A549 (cell line): ENCODE results near the gene TIGD1. TPM values are rescaled to one million over a fixed set of nuclear protein-coding genes. Genes with fewer than 3 reads are reported as not detected.

ENCODE experiments used
- ATAC-seq, 2 experiments: fragments of 200-7000 bp in 1 of 2; fragments of >200 bp in 1 of 2; cut with Nextera tagmentation in 1 of 2; cut with Tn5 transposase in 1 of 2; 3 replicates each; pipeline versions ENCODE4 v1.8.0 to v1.9.1; 2018 to 2020; ENCODE audit warnings: mild to moderate bottlenecking in 1 of 2, moderate library complexity in 1 of 2
- CTCF ChIA-PET: fragments of 300-600 bp; sonication (Branson Sonifier 250); formaldehyde crosslinking; extraction: SDS; loops from one replicate; lab custom pipeline; 2021; ENCODE audit warnings: antibody characterized with exemption, inconsistent platforms; lab: Yijun Ruan, JAX
- POLR2A ChIA-PET: fragments of 350-600 bp; formaldehyde crosslinking; extraction: SDS; loops from one replicate; lab custom pipeline; 2021; ENCODE audit warnings: antibody characterized with exemption, inconsistent platforms; lab: Yijun Ruan, JAX
- DNase-seq, 2 experiments: peaks; one replicate each; pipeline versions ENCODE4 v3.0.0 to v3.0.0-alpha.2; 2011 to 2016; ENCODE audit warnings: low read depth in 1 of 2, low spot score in 1 of 2
- FAIRE-seq: peaks from 2 replicates; lab custom pipeline; 2011; peaks lifted over from hg19 to GRCh38; lab: Jason Lieb, UNC
- H3K27ac ChIP-seq, 2 experiments: fragments of >200 bp; sonication (Bioruptor Twin); formaldehyde crosslinking; 3 replicates each; pipeline ENCODE4 v1.5.1; 2016 to 2017
- H3K4me1 ChIP-seq: fragments of >200 bp; sonication (Bioruptor Twin); formaldehyde crosslinking; 3 replicates; pipeline ENCODE4 v1.6.1; 2016
- H3K4me2 ChIP-seq: fragments of >200 bp; sonication (Bioruptor Twin); formaldehyde crosslinking; 3 replicates; pipeline ENCODE4 v1.6.1; 2016
- H3K4me3 ChIP-seq: fragments of >200 bp; sonication (Bioruptor Twin); formaldehyde crosslinking; 3 replicates; pipeline ENCODE4 v1.5.1; 2016
- H3K9me3 ChIP-seq: fragments of >200 bp; sonication (Bioruptor Twin); formaldehyde crosslinking; 3 replicates; pipeline ENCODE4 v1.6.1; 2016
- CBX8 ChIP-seq: fragments of 200-600 bp; sonication (generic); IDR thresholded peaks from 2 replicates; pipeline ENCODE4 v1.6.1; 2016
- CHD2 ChIP-seq: fragments of 150-350 bp; IDR thresholded peaks from 2 replicates; pipeline ENCODE4 v1.6.1; 2014; ENCODE audit warnings: low read length; ENCODE audit not compliant: partially characterized antibody
- CHD4 ChIP-seq: fragments of 200-600 bp; sonication (generic); IDR thresholded peaks from 2 replicates; pipeline ENCODE4 v1.6.1; 2016; ENCODE audit warnings: antibody characterized with exemption, mild to moderate bottlenecking, borderline replicate concordance
- EHF ChIP-seq: fragments of 250-450 bp; sonication (Bioruptor Pico); IDR thresholded peaks from 2 replicates; pipeline ENCODE4 v1.5.0; 2020; ENCODE audit warnings: mild to moderate bottlenecking
- EHMT2 ChIP-seq: fragments of 200-600 bp; sonication (generic); IDR thresholded peaks from 2 replicates; pipeline ENCODE4 v1.6.1; 2016; ENCODE audit warnings: antibody characterized with exemption, low read depth, mild to moderate bottlenecking, moderate library complexity
- ESRRA ChIP-seq: fragments of 150-350 bp; IDR thresholded peaks from 2 replicates; pipeline ENCODE4 v1.6.1; 2014; ENCODE audit warnings: mild to moderate bottlenecking, low read length, borderline replicate concordance
- HDAC2 ChIP-seq: fragments of 200-600 bp; sonication (generic); IDR thresholded peaks from 2 replicates; pipeline ENCODE4 v1.6.1; 2016
- HOXB5 ChIP-seq: fragments of 250-450 bp; sonication (Bioruptor Pico); IDR thresholded peaks from 2 replicates; pipeline ENCODE4 v1.5.0; 2020; ENCODE audit warnings: mild to moderate bottlenecking, moderate library complexity
- JUN ChIP-seq, 2 experiments: fragments of >200 bp; sonication (Bioruptor Twin); formaldehyde crosslinking; IDR thresholded peaks; 2 replicates in 1 of 2; 3 replicates in 1 of 2; pipeline ENCODE4 v1.6.1; 2016 to 2017
- JUNB ChIP-seq: fragments of >200 bp; sonication (Bioruptor Twin); formaldehyde crosslinking; IDR thresholded peaks from 2 replicates; pipeline ENCODE4 v1.6.1; 2016
- KDM1A ChIP-seq: fragments of 200-600 bp; sonication (generic); IDR thresholded peaks from 2 replicates; pipeline ENCODE4 v1.6.1; 2016; ENCODE audit warnings: low read depth, mild to moderate bottlenecking
- KDM5A ChIP-seq: fragments of 200-600 bp; sonication (generic); IDR thresholded peaks from 2 replicates; pipeline ENCODE4 v1.6.1; 2016; ENCODE audit warnings: antibody characterized with exemption, mild to moderate bottlenecking
- MAFK ChIP-seq: fragments of 450-650 bp; IDR thresholded peaks from 2 replicates; pipeline ENCODE4 v1.6.1; 2014; ENCODE audit not compliant: partially characterized antibody
- NFE2L2 ChIP-seq: fragments of 150-350 bp; conservative IDR thresholded peaks from 2 replicates; pipeline ENCODE4 v1.6.1; 2014; ENCODE audit warnings: low read length
- NR3C1 ChIP-seq: fragments of >200 bp; sonication (Bioruptor Twin); formaldehyde crosslinking; IDR thresholded peaks from 3 replicates; pipeline ENCODE4 v1.6.1; 2017
- POLR2A ChIP-seq: IDR thresholded peaks from 2 replicates; pipeline ENCODE4 v1.6.1; 2012; ENCODE audit warnings: mild to moderate bottlenecking, low read length
- RARB ChIP-seq: fragments of 250-450 bp; sonication (Bioruptor Pico); IDR thresholded peaks from 2 replicates; pipeline ENCODE4 v1.8.0; 2021; ENCODE audit warnings: mild to moderate bottlenecking, moderate library complexity
- RFX5 ChIP-seq: fragments of 450-650 bp; IDR thresholded peaks from 2 replicates; pipeline ENCODE4 v1.7.1; 2014; ENCODE audit warnings: antibody characterized with exemption, mild to moderate bottlenecking, moderate library complexity
- RNF2 ChIP-seq: fragments of 200-600 bp; sonication (generic); IDR thresholded peaks from 2 replicates; pipeline ENCODE4 v1.6.1; 2016; ENCODE audit warnings: low read depth, mild to moderate bottlenecking, antibody characterized with exemption, moderate library complexity, borderline replicate concordance
- SMC3 ChIP-seq: fragments of >200 bp; sonication (Bioruptor Twin); formaldehyde crosslinking; IDR thresholded peaks from 3 replicates; pipeline ENCODE4 v1.6.1; 2018; ENCODE audit warnings: inconsistent platforms
- SREBF2 ChIP-seq: fragments of 450-650 bp; IDR thresholded peaks from 2 replicates; pipeline ENCODE4 v1.6.1; 2014; ENCODE audit warnings: mild to moderate bottlenecking, moderate library complexity
- TFCP2L1 ChIP-seq: fragments of 250-450 bp; sonication (Bioruptor Pico); IDR thresholded peaks from 2 replicates; pipeline ENCODE4 v1.5.0; 2021; ENCODE audit warnings: mild to moderate bottlenecking
- TP53 ChIP-seq: fragments of 250-450 bp; sonication (Bioruptor Pico); IDR thresholded peaks from 2 replicates; pipeline ENCODE4 v1.5.0; 2021; ENCODE audit warnings: mild to moderate bottlenecking, moderate library complexity
- WGBS: methylation state at CpG from one replicate; pipeline ENCODE4 v1.1.6; 2017; ENCODE audit errors: missing lambda C conversion rate; 5-methylcytosine and 5-hydroxymethylcytosine counted together
- polyA plus RNA-seq, 4 experiments: library from polyadenylated mRNA; depleted of rRNA in 3 of 4; stranded (reverse); fragments of >200 nt; fragmentation: RNase III in 1 of 4; extraction: RNeasy Plus Mini Kit Qiagen cat#74134 plus additional on column Dnase treatment in 1 of 4; gene quantifications; 2 replicates in 3 of 4; 3 replicates in 1 of 4; pipeline ENCODE4 v1.2.3, GENCODE V29; 2011 to 2017
- TF ChIP-seq, protein P1 (sequence below): fragments of >200 bp; sonication (Bioruptor Twin); formaldehyde crosslinking; IDR thresholded peaks from 3 replicates; pipeline ENCODE4 v1.6.1; 2016
- TF ChIP-seq, protein P2 (sequence below): IDR thresholded peaks from 2 replicates; pipeline ENCODE4 v1.6.1; 2012; ENCODE audit warnings: low read depth, borderline replicate concordance
- TF ChIP-seq, protein P3 (sequence below): fragments of 250-450 bp; sonication (Bioruptor Pico); IDR thresholded peaks from 2 replicates; pipeline ENCODE4 v1.5.0; 2021; ENCODE audit warnings: mild to moderate bottlenecking, moderate library complexity, borderline replicate concordance
- TF ChIP-seq, protein P4 (sequence below): fragments of >200 bp; sonication (Bioruptor Twin); formaldehyde crosslinking; IDR thresholded peaks from 2 replicates; pipeline ENCODE4 v1.6.1; 2016
- TF ChIP-seq, protein P5 (sequence below): IDR thresholded peaks from 2 replicates; pipeline ENCODE4 v1.6.1; 2012
- TF ChIP-seq, protein P6 (sequence below): fragments of 250-450 bp; sonication (Bioruptor Pico); IDR thresholded peaks from 2 replicates; pipeline ENCODE4 v1.5.0; 2020; ENCODE audit warnings: low read depth, mild to moderate bottlenecking, moderate library complexity

Gene TIGD1
- polyA plus RNA-seq, 2 of the 4 experiments (the other 2 are of a cell fraction): 5.7 to 10.5 TPM

DNA sequence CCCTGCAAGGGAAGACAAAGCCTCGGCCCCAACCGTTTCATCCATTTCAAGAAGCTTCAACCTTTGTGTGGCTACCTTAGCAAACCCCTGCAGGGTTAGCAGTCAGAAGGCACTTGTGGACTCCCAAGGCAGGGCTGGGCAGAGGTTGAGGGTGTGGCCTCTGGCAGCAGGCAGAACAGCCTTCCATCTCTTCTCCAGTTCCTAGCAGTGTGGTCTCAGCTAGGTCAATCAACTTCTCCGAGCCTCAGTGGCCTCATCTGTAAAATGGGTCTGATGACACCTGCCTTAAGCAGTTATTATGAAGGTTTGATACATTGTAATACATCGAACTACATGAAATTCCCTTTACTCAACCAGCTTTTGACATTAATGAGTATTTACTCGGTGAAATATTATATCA is 37.0 kb downstream of the TIGD1 start:
- H3K9me3 ChIP-seq: no peaks in the 10 kb centered on the region
- no peak for TF ChIP-seq EHMT2
- no peak for TF ChIP-seq RFX5
- TF ChIP-seq MAFK: no peak
- TF ChIP-seq KDM1A: no peak
- TF ChIP-seq JUNB: no peak
- no peak for TF ChIP-seq TFCP2L1 (CRISPR knock-in tag)
- TF ChIP-seq SMC3: no peak
- TF ChIP-seq CBX8: no peak
- no peak for TF ChIP-seq CHD2
- TF ChIP-seq, protein P1, sequence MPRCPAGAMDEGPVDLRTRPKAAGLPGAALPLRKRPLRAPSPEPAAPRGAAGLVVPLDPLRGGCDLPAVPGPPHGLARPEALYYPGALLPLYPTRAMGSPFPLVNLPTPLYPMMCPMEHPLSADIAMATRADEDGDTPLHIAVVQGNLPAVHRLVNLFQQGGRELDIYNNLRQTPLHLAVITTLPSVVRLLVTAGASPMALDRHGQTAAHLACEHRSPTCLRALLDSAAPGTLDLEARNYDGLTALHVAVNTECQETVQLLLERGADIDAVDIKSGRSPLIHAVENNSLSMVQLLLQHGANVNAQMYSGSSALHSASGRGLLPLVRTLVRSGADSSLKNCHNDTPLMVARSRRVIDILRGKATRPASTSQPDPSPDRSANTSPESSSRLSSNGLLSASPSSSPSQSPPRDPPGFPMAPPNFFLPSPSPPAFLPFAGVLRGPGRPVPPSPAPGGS: no peak
- TF ChIP-seq, protein P2, sequence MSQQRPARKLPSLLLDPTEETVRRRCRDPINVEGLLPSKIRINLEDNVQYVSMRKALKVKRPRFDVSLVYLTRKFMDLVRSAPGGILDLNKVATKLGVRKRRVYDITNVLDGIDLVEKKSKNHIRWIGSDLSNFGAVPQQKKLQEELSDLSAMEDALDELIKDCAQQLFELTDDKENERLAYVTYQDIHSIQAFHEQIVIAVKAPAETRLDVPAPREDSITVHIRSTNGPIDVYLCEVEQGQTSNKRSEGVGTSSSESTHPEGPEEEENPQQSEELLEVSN: no peak
- TF ChIP-seq EHF: no peak
- TF ChIP-seq, protein P3, sequence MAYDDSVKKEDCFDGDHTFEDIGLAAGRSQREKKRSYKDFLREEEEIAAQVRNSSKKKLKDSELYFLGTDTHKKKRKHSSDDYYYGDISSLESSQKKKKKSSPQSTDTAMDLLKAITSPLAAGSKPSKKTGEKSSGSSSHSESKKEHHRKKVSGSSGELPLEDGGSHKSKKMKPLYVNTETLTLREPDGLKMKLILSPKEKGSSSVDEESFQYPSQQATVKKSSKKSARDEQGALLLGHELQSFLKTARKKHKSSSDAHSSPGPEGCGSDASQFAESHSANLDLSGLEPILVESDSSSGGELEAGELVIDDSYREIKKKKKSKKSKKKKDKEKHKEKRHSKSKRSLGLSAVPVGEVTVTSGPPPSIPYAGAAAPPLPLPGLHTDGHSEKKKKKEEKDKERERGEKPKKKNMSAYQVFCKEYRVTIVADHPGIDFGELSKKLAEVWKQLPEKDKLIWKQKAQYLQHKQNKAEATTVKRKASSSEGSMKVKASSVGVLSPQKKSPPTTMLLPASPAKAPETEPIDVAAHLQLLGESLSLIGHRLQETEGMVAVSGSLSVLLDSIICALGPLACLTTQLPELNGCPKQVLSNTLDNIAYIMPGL (CRISPR knock-in tag): no peak
- TF ChIP-seq HOXB5 (CRISPR knock-in tag): no peak
- no peak for TF ChIP-seq TP53 (CRISPR knock-in tag)
- TF ChIP-seq, protein P4, sequence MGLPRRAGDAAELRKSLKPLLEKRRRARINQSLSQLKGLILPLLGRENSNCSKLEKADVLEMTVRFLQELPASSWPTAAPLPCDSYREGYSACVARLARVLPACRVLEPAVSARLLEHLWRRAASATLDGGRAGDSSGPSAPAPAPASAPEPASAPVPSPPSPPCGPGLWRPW: no peak
- no peak for TF ChIP-seq ESRRA
- no peak for TF ChIP-seq SREBF2
- TF ChIP-seq, protein P5, sequence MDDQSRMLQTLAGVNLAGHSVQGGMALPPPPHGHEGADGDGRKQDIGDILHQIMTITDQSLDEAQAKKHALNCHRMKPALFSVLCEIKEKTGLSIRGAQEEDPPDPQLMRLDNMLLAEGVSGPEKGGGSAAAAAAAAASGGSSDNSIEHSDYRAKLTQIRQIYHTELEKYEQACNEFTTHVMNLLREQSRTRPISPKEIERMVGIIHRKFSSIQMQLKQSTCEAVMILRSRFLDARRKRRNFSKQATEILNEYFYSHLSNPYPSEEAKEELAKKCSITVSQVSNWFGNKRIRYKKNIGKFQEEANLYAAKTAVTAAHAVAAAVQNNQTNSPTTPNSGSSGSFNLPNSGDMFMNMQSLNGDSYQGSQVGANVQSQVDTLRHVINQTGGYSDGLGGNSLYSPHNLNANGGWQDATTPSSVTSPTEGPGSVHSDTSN: no peak
- POLR2A ChIA-PET: no interaction called here
- FAIRE-seq: no peak
- H3K4me3 ChIP-seq: no peak overlapping the region
- CTCF ChIA-PET: interaction anchor here (1.0 to 7.9 kb wide), 3 partner anchors 9 to 98 kb away, joined by 3 to 77 read pairs (median 4); partner anchors contain the start of gene PRSS56
- no peak overlapping the region for H3K4me2 ChIP-seq
- no peak for DNase-seq
- peaks cover 9% of the 10 kb centered on the region; the same call in 2 of the 3 replicates for H3K4me1 ChIP-seq
- ATAC-seq: no peak
- WGBS: 44% methylated on average over 5 of the region's 5 CpGs
- H3K27ac ChIP-seq: no peak overlapping the region

DNA sequence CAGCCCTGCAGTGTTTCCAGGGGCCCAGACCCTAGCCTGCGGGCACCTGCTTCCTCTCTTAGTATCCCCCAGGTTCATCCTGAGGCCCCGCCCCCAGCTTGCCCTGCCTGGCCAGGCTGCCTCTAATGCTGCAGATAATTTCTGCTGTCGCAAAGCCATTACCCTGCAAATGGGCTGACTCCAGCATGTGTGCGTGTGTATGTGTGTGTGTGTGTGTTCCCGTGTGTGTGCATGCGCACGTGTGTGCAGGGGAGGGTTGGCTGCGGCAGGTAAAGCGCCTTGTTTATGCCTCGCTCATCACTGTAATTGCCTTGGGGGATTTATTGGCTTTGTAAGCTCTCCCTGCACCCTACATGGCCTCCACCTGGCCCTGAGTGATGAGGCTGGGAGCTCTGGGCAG is 37.8 kb downstream of the TIGD1 start:
- DNase-seq (no peak), ATAC-seq (no peak), FAIRE-seq (no peak)
- CTCF ChIA-PET: interaction anchor here (1.0 to 7.9 kb wide), 3 partner anchors 10 to 99 kb away, joined by 3 to 77 read pairs (median 4); partner anchors contain the start of gene PRSS56
- WGBS: 93% methylated on average over 9 of the region's 10 CpGs
- TF ChIP-seq NFE2L2 (no peak), JUNB (no peak), RFX5 (no peak), HDAC2 (no peak), RARB (CRISPR knock-in tag) (no peak), KDM5A (no peak), TFCP2L1 (CRISPR knock-in tag) (no peak), SMC3 (no peak), JUN (IDR thresholded peaks at IDR 0.05) (no peak), CHD4 (no peak), RNF2 (no peak), POLR2A (no peak), NR3C1 (no peak)
- TF ChIP-seq, protein P1: no peak
- TF ChIP-seq, protein P2: no peak
- TF ChIP-seq, protein P6, sequence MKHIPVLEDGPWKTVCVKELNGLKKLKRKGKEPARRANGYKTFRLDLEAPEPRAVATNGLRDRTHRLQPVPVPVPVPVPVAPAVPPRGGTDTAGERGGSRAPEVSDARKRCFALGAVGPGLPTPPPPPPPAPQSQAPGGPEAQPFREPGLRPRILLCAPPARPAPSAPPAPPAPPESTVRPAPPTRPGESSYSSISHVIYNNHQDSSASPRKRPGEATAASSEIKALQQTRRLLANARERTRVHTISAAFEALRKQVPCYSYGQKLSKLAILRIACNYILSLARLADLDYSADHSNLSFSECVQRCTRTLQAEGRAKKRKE (CRISPR knock-in tag): no peak
- POLR2A ChIA-PET: interaction anchor here (0.5 kb wide), 1 partner anchor 87 kb away, joined by 3 read pairs; no protein-coding TSS in a partner anchor
- H3K27ac ChIP-seq: no peak overlapping the region
- peaks cover 9% of the 10 kb centered on the region; the same call in 2 of the 3 replicates for H3K4me1 ChIP-seq
- no peak overlapping the region for H3K4me2 ChIP-seq
- H3K9me3 ChIP-seq: no peaks in the 10 kb centered on the region
- H3K4me3 ChIP-seq: no peak overlapping the region
